A549 treated with ZK216348 at 1 μM for 4 hours (cell line): ENCODE measurements around the gene TK2. TPM values are rescaled to one million over a fixed set of nuclear protein-coding genes. Genes with fewer than 3 reads are reported as not detected.

Experiments used
- total RNA-seq: library from RNA; stranded (reverse); fragments of 200-300 nt; extraction: Qiagen RNA extraction; gene quantifications from 5 replicates; pipeline ENCODE4 v1.2.3, GENCODE V29; 2022; ENCODE audit warnings: low read depth

The TK2 gene
- total RNA-seq, result 16.6 to 31.9 TPM (median 17.5 TPM) in 5 replicates

DNA sequence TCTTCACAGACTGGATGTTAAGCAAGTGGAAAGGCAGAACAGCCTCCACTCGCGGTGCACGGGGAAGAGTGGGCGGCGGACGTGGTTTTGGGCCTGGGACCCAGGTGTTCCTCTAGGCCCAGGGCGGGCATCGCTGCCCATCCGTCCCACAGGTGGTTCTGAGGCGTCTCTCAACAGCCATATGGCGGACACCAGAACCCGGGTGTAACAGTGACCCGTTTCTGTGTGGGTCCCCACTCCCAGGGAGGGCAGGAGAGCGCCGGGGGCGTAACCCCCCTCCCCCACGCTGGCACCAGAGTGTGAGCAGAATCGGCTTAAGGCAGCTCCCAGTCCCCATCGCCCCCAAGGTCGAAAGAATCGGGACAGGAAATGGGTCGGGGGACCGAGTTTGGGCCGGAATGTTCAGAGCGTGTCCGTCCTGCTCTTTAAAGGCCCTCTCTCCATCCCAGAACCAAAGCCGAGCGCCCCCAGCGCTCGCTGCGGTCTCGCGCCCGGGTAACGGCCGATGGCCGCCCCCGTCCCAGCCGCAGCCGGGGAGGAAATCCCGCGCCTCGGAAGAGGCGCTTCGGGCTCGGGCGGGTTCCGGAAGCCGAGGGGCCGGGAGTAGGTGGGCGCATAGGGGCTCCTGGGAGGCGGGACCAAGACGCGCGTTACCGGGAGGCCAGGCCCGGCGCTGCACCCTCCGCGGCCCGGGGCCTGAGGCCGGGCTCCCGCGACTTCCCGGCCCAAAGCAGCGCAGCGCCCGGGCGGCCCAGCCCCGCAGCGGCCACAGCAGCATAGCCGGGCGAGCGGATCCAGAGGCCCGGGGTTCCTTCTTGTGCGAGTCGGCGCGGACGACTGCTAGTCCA lies at the start of gene TK2:
Gene TK2 (minus strand): TSS at position 839 of the 848 bp plus-strand sequence. CDS start 61 bp downstream, at position 778.

GRCh38 chr16:66578651-66579531 lies 29.0 kb upstream of the TK2 start, which contains the start of gene CMTM2:
CMTM2 (plus strand) TSS chr16:66579463; CDS start chr16:66579608, 145 bp downstream.

DNA sequence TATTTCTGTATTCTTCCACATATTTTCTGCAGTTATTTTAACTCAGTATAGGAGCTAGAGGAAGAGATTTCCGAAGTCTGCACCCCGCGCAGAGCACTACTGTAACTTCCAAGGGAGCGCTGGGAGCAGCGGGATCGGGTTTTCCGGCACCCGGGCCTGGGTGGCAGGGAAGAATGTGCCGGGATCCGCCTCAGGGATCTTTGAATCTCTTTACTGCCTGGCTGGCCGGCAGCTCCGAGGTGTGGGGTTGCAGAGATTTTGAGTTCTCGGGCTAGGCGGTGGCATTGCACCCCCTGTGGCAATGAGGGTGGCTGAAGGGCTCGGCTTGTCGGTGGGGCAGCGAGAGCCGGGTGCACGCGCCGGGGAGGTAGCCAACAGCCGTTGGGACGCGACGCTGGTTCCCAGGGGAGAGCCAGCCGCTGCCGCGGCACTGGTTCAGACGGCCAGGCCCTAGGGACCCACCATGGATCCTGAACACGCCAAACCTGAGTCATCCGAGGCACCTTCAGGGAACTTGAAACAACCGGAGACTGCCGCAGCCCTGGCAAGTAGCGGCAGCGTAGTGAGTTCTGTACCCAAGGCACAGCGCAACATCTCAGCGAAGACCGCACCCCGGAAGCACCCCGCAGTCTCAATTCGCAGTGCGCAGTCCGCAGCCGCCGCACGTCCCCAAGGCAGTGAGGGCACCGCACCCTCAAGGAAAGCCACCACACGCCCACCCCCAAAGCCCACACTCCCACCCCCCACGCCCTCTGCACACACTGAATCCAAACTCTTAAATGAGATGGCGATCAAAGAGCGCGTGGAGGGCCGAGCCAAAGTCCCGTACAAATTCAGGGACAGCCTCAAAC lies 16.4 kb upstream of the TK2 start, which contains the start of gene CMTM1:
Gene CMTM1 (plus strand): TSS at position 389 of the 851 bp plus-strand sequence. CDS start 75 bp downstream, at position 464.

GRCh38 chr16:66552286-66553177 lies 2.6 kb upstream of the TK2 start, which contains the start of gene CKLF:
CKLF (plus strand) TSS chr16:66552576; CDS start chr16:66552716, 140 bp downstream.

Other genes starting within 250 kb of the TK2 start
- gene CDH5, start 183.4 kb downstream of the TK2 start, total RNA-seq, result 0.12 to 0.33 TPM (median 0.24 TPM) in 5 replicates
- gene BEAN1, start 122.8 kb downstream of the TK2 start, total RNA-seq, result 2.8 to 5.1 TPM (median 3.8 TPM) in 5 replicates
- gene CKLF, start 2.5 kb upstream of the TK2 start, total RNA-seq, result 58.4 to 75.2 TPM (median 67.6 TPM) in 5 replicates
- gene CMTM1, start 16.3 kb upstream of the TK2 start, total RNA-seq, result 0.50 to 2.4 TPM (median 1.7 TPM) in 5 replicates
- not detected in 5 replicates for gene CMTM2, start 29.3 kb upstream of the TK2 start, total RNA-seq
- 80.4 to 87.8 TPM (median 84.8 TPM) in 5 replicates for gene CMTM3, start 54.6 kb upstream of the TK2 start, total RNA-seq
- gene CMTM4, start 146.6 kb upstream of the TK2 start, total RNA-seq, result 18.3 to 39.6 TPM (median 32.5 TPM) in 5 replicates
- 36.4 to 56.4 TPM (median 52.1 TPM) in 5 replicates for gene DYNC1LI2, start 201.5 kb upstream of the TK2 start, total RNA-seq